ENCODE measurements around the gene NKTR.

NKTR gene

DNA sequence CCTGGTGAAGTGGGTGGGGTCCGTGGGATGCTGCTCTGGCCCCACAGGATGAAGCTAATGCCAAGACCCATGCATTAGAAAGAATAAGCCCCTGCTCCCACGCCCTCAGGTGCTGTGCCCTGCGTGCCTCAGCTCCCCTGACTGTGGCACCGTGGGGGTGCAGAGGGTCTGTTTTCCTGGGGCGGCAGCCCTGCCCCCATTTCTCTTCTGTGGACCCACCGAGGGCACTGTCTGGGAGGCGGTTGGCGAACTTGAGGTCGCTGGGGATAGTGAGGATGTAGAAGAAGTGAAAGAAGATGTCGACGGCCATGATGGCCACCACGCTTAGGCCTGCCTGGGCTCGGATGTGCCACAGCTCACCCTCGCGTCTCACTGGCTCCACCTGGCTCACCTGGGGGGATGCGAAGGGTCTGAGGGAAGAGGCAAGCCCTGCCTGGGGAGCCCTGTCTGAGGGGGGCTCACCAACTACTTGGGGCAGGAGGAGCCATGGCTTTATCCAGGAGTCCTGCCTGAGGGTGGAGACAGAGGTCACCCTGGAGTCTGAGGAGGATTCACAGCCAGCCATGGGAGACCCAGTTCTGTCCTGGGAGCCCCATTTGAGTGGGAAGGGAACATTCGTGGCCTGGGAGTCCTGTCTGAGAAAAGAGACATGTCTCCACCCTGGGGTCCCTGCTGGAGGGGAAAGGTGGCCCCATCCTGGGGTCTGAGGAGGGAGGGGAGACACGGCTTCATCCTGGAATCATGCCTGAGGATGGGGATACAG, 97.0 kb downstream of the NKTR start:
- peak; percentile 43 for DNase-seq

All from activated effector memory CD4-positive, alpha-beta T cell treated with anti-CD3 and anti-CD28 coated beads, Interleukin-2, amount 50 U/mL, for 16 hours (primary cell).